ENCODE measurements around the gene PIGR.

The PIGR gene

DNA sequence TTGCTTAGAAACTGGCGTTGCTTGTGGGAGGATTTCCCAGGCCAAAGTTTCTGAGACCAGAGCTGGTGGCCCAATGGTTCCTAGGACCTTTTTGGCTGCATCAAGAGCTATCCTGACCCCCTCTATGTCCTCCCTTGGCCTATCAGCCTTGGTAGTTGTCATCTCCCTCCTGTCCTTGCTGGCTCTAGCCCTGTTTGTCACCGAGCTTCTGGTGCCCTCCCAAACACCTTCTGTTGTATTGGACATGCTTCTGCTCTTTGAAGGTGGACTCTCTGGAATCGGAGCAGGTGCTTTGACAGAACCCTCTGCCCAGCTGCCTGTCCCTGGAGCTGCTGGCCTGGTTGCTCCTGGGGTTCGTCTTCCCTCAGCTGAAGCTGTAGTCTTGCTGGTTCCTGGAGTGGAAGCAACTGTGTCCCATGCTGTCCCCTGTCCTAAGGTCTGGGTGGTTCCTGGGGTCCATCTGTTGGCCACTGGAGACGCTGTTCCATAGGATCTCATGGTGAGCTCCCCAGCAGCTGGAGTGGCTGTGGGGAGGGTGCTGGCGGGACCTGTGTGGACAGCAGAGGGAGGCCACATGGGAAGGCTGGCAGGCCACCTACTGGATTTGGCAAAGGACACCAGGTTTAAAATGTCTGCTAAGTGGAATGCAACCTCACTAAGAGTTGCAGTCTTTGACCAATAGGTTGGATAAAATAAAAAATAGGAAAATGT is 14.6 kb upstream of the PIGR start:
- DNase-seq, result no peak

DNA sequence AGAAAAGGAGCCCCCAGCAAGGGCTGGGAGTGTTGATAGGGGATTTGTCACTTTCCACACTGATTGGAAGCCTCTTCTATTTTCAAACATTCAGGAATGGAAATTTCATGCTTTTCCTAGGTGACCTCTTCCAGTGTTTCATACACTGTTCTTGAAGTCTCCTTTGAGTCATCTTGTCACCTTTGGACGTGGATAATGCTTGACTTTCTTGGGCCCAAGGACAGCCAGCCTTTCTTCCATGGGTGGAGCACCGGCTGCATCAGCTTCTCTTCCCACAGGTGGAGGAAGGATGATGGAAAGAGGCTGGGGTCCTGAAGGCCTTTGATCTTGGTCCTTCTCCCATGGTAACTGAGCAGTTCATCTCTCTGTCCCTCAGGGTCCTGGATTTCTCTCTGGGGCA is 11.9 kb upstream of the PIGR start:
- no peak for DNase-seq

- no peak for DNase-seq
These were observed 11.4 kb upstream of the PIGR start for GRCh38 chr1:206957639-206958038.

- DNase-seq, result no peak
These were observed 9.5 kb upstream of the PIGR start for GRCh38 chr1:206955476-206956451.

GRCh38 chr1:206954459-206955342 is 8.4 kb upstream of the PIGR start:
- DNase-seq, result no peak

GRCh38 chr1:206953626-206954025 is 7.4 kb upstream of the PIGR start:
- DNase-seq, result no peak

DNA sequence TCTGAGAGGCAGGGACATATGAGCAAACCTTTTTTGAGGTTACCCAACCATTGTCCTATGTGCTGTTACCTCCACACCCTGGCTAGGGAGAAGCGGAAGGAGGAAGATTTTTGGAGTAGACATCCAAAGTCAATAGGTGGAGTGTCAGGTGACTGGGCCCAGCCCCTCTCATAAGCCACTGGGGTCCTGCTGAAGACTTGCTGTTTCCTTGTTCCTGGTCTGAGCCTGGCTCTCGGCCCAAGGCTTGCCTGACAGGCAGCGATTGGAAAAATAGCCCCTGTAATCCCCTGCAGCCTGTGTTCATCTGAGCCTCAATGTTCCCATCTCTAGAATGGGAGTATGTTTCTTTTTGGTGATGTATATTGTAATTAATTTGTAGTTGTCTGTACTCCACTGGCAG is 6.9 kb upstream of the PIGR start:
- no peak for DNase-seq

DNA sequence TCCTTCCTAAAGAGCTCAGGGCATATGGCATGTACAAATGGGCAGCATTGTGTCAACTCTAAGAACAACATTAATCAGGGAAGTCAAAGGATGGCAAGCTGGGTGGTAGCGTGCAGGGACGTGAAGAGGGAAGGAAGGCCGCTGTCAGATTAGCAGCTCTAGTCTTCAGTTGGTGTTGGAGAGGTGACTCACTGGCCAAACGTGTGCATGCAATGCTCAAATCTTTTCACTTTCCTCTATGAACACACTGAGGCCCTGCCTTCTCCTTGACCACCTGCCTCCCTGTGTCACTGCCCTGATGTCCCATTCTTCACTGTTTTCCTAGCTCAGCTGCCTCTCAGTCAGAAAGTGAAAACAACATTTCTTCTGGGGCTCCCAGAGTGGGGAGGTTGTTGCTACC is 5.9 kb upstream of the PIGR start:
- no peak for DNase-seq

GRCh38 chr1:206951318-206952100 is 5.2 kb upstream of the PIGR start:
- DNase-seq, result no peak

GRCh38 chr1:206949641-206950040 is 3.4 kb upstream of the PIGR start:
- DNase-seq, result no peak

- no peak for DNase-seq
These were observed 2.9 kb upstream of the PIGR start for GRCh38 chr1:206949208-206949607.

DNA sequence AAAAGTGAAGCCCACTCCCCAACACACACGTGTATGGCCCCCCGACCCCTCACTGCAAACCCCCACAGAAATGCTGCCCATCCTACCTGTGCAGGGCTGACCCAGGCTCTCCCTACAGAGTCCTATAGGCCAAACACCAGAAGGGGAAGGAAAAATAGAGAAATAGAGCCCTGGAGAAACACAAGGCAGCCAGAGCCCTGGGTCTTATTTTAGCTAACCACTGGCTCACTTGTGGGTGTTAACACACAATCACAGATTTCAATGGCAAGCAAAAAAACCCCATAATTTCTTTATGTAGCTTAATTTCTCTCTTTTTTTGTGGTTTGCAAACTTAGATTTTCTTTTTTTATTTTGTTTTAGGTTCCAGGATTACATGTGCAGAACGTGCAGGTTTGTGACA is 989 bp upstream of the PIGR start:
- no peak for DNase-seq

DNA sequence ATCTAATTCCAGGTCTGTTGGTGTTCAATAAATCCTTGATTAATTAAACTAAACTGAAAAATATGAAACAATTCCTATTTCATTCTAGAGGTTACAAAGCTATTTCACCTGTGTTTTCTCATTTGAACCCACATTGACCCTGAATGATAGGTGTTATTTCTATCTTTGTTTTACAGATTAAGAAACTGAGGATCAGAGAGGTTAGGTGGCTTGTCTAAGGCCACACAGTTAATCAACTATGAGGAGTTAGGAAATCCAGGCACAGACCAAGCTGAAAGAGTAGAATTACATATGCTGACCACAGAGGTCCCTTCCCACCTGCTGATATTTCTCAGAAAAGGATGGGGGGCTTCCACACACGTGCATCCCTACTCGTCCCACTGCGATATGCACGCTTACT is 487 bp downstream of the PIGR start:
- DNase-seq, result no peak

GRCh38 chr1:206944703-206945102 is 1.6 kb downstream of the PIGR start:
- DNase-seq, result no peak

- DNase-seq, result no peak
These were observed 4.4 kb downstream of the PIGR start for GRCh38 chr1:206941766-206942418.

DNA sequence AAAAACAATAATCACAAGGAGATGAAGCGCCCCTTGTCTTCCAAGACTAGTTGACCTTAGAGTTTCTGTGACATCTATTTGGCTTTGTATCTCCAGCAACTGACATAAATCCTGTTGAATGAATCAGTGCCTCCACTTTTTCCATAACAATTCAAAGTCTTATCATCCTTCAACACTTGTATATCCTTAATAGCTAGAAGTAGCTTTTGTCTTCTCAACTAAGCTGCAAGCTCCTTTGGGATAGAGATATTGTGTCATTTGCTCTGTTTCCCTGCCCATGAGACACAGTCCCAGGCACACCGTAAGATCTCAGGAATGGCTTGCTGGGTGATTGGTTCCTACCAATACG is 5.7 kb downstream of the PIGR start:
- DNase-seq, result no peak

DNA sequence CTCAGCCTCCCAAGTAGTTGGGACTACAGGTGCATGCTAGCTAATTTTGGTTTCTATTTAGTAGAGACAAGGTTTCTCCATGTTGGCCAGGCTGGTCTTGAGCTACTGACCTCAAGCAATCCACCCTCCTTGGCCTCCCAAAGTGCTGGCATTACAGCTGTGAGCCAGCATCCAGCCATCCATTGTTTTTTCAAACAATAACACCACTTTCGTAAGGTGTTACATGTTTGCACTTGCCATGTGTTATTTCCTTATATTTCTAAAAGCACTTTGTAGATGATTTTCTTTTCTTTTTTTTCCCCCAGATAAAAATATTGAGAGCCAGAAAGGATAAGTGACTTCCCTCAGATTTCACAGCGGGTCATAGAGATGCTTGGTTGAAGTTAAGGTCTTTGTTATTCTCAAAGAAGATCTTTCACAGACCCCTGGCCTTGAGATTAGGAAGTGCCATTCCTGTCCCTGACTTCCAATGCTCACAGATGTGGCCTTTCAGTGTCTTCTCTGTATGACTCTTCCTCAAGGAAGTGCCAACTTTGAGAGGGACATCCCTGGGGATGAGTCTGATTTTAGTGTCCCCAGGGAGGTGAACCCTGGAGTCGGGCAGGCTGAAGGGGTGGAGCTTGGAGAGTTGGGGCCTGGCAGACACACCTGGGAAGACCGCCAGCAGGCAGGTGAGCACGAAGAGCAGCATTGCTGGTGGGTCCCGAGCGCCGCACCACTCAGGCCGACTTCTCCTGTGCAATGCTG is 6.3 kb downstream of the PIGR start:
- DNase-seq, result no peak

- no peak for DNase-seq
These were observed 7.1 kb downstream of the PIGR start for GRCh38 chr1:206939131-206939530.

DNA sequence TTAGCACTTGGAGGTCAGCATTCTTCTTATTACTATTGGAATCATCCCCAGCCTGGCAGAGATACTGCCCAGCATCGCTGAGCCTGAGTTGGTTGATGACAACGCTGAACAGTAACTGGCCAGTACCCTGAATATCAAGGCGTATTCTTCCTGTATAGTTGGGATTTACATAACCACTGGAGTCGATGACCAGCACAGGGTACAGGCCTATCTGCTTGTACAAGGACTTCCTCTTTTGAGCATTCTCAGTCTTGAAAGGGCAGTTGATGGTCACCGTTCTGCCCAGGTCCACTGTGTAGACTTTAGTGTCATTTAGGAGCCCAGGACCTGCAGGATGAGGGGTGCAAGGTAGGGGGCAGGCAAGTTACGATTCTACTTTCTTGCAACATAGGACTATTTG is 8.8 kb downstream of the PIGR start:
- no peak for DNase-seq

DNA sequence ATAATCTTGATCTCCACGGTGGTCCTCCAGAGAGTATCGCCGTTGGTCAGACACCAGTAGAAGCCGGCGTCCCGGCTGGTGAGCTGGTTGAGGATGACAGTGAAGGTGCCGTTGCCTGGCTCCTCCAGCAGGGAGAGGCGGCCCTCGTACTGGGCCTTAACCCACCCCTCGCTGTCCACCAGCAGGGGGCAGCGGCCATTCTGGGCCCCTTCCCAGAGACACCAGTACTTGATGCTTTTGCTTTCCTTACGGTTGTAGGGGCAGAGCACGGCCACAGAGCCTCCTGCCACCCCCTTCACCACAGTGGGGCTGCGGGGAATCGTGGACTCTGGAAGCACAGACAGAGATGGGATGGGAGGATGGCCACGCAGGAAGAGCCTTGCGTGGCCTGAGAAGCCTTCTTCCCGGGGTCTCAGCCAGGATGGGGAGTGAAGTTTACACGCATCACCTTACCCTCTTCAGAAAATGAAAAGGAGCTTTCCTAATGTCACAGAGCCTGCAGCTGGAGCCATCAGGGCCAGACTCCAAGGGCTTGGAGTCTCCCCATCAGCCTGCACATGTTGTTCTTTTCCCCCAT is 10.7 kb downstream of the PIGR start:
- DNase-seq, result no peak

Data from NCI-H526 treated with DMSO at 0.1 percent for 48 hours (cell line).